ENCODE data around the gene RBM25. TPM values are rescaled to one million over a fixed set of nuclear protein-coding genes. Genes with fewer than 3 reads are reported as not detected.

The RBM25 gene
- total RNA-seq, 2 experiments from 2014 or later = 157 to 161 TPM

DNA sequence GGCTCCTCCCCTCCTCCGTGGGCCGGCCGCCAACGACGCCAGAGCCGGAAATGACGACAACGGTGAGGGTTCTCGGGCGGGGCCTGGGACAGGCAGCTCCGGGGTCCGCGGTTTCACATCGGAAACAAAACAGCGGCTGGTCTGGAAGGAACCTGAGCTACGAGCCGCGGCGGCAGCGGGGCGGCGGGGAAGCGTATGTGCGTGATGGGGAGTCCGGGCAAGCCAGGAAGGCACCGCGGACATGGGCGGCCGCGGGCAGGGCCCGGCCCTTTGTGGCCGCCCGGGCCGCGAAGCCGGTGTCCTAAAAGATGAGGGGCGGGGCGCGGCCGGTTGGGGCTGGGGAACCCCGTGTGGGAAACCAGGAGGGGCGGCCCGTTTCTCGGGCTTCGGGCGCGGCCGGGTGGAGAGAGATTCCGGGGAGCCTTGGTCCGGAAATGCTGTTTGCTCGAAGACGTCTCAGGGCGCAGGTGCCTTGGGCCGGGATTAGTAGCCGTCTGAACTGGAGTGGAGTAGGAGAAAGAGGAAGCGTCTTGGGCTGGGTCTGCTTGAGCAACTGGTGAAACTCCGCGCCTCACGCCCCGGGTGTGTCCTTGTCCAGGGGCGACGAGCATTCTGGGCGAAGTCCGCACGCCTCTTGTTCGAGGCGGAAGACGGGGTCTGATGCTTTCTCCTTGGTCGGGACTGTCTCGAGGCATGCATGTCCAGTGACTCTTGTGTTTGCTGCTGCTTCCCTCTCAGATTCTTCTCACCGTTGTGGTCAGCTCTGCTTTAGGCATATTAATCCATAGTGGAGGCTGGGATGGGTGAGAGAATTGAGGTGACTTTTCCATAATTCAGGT, 78.3 kb downstream of the RBM25 start, which contains the start of gene PSEN1:
TSS of gene PSEN1 (plus strand) at position 121 of the 839 bp plus-strand sequence. CDS start 11,513 bp downstream, outside the sequence.
- H3K36me3 Mint-ChIP-seq (ENCODE audit: low read depth) = peaks cover 17% of the 10 kb centered on the region
- peak; percentile 97 to 99 (median 99) for DNase-seq
- Histone ChIP-seq H3K4me1 (ENCODE audit: insufficient read depth, low read length) (peaks cover 23% of the 10 kb centered on the region), H3K9me3 (ENCODE audit: control insufficient read depth in 1 of 2, insufficient read depth in 1 of 2, low read length in 2 of 2) (peaks cover 0 to 8% of the 10 kb centered on the region in 2 experiments), H3K27me3 (ENCODE audit: control insufficient read depth in 1 of 2, insufficient read depth in 2 of 2, low read length in 2 of 2) (no peaks in the 10 kb centered on the region), H3K36me3 (ENCODE audit: insufficient read depth, low read length) (no peaks in the 10 kb centered on the region), H3K4me3 (ENCODE audit: low read length) (peak within 1 kb of the TSS; percentile 98), H3K27ac (ENCODE audit: low read depth in 1 of 2, low read length in 2 of 2) (peak within 1 kb of the TSS; percentile 92)
- ChIA-PET POLR2A (interaction anchor here (0.6 to 3.3 kb wide), 23 partner anchors 9 to 1627 kb away, joined by 3 to 84 read pairs (median 5); partner anchors contain the start of genes ACOT2, ACOT4, COQ6 and DCAF4), CTCF (interaction anchor here (0.9 to 1.0 kb wide), 2 partner anchors 72 to 111 kb away, joined by 3 to 4 read pairs; no protein-coding TSS in a partner anchor)
- H3K4me3 Mint-ChIP-seq = peak within 1 kb of the TSS; percentile 98
- ATAC-seq (ENCODE audit: poor library complexity) = peak; percentile 93
- peaks cover 31% of the 10 kb centered on the region for H3K4me1 Mint-ChIP-seq (ENCODE audit: low read depth)
- TF ChIP-seq, protein P1, sequence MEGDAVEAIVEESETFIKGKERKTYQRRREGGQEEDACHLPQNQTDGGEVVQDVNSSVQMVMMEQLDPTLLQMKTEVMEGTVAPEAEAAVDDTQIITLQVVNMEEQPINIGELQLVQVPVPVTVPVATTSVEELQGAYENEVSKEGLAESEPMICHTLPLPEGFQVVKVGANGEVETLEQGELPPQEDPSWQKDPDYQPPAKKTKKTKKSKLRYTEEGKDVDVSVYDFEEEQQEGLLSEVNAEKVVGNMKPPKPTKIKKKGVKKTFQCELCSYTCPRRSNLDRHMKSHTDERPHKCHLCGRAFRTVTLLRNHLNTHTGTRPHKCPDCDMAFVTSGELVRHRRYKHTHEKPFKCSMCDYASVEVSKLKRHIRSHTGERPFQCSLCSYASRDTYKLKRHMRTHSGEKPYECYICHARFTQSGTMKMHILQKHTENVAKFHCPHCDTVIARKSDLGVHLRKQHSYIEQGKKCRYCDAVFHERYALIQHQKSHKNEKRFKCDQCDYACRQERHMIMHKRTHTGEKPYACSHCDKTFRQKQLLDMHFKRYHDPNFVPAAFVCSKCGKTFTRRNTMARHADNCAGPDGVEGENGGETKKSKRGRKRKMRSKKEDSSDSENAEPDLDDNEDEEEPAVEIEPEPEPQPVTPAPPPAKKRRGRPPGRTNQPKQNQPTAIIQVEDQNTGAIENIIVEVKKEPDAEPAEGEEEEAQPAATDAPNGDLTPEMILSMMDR (IDR thresholded peaks at IDR 0.05) = no peak
- no peaks in the 10 kb centered on the region for H3K27me3 Mint-ChIP-seq
- intact Hi-C loops (cut with DNase I, micrococcal nuclease) = loop anchor here (1.0 to 2.0 kb wide), 4 partner anchors 78 to 210 kb away; partner anchors contain the start of genes RBM25 (in 2 of the 2), DCAF4 (in 1 of the 2) and ZFYVE1 (in 1 of the 2)
- H3K9me3 Mint-ChIP-seq = peaks cover 12% of the 10 kb centered on the region
- peak within 1 kb of the TSS; percentile 99 for H3K27ac Mint-ChIP-seq

DNA sequence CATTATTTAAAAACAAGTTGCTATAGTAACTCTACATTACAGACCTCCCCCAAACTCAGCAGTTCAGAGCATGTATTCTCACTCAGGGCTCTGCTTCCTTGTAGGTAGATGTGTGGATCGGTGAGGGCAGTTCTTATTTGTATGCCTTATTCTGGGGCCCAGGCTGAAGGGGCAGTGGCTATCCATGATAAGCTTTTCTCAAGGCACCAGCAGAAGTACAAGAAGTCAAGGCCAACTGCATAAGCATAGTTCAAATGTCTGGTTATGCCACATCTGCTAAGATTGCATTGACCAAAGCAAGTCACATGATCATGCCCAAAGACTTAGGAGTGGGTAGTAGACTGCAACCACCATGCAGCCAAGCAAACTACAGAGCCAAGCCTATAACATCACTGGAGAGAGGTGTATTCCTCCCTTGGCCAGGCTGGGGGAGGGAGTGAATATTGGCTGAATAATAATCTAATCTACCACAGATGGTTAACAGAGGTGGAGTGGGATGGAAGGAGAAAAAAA, 82.5 kb downstream of the RBM25 start:
- Mint-ChIP-seq H3K4me3 (peak overlapping the region; percentile 35), H3K27ac (peak overlapping the region; percentile 59), H3K9me3 (no peaks in the 10 kb centered on the region), H3K4me1 (ENCODE audit: low read depth) (peaks cover 49% of the 10 kb centered on the region), H3K27me3 (no peaks in the 10 kb centered on the region), H3K36me3 (ENCODE audit: low read depth) (peaks cover 34% of the 10 kb centered on the region)
- Histone ChIP-seq H3K4me3 (ENCODE audit: low read length) (no peak overlapping the region), H3K4me1 (ENCODE audit: insufficient read depth, low read length) (peaks cover 40% of the 10 kb centered on the region), H3K27me3 (ENCODE audit: control insufficient read depth in 1 of 2, insufficient read depth in 2 of 2, low read length in 2 of 2) (no peaks in the 10 kb centered on the region), H3K27ac (ENCODE audit: low read depth in 1 of 2, low read length in 2 of 2) (no peak overlapping the region), H3K36me3 (ENCODE audit: insufficient read depth, low read length) (peaks cover 2% of the 10 kb centered on the region), H3K9me3 (ENCODE audit: control insufficient read depth in 1 of 2, insufficient read depth in 1 of 2, low read length in 2 of 2) (no peaks in the 10 kb centered on the region)
- TF ChIP-seq, protein P1 (IDR thresholded peaks at IDR 0.05) = no peak
- CTCF ChIA-PET = no interaction called here
- intact Hi-C loops (cut with DNase I, micrococcal nuclease) = no loop called here
- POLR2A ChIA-PET = no interaction called here
- ATAC-seq (ENCODE audit: poor library complexity) (no peak), DNase-seq (no peak)

DNA sequence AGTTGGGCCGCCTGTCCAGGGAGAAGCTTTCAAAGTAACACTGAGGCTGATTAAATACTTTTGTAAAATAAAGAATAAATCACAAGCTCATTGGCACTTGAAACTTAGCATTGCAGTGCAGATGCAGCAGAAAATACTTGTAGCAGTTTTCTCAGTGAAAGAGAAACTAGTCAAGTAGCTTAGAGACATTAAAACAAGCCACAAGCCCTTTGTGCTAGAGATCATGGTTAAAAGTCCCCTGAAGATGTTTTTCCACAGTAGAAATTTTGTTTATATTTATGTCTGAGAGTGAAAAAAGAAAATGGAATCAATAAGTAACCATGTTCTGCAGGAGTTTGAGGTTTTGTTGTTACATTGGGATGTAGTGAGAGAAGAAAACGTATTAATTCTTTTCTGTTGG, 83.9 kb downstream of the RBM25 start:
- Mint-ChIP-seq H3K27me3 (no peaks in the 10 kb centered on the region), H3K36me3 (ENCODE audit: low read depth) (peaks cover 31% of the 10 kb centered on the region), H3K4me1 (ENCODE audit: low read depth) (peaks cover 45% of the 10 kb centered on the region), H3K4me3 (peak overlapping the region; percentile 2), H3K9me3 (no peaks in the 10 kb centered on the region), H3K27ac (peak overlapping the region; percentile 39)
- Histone ChIP-seq H3K27me3 (ENCODE audit: control insufficient read depth in 1 of 2, insufficient read depth in 2 of 2, low read length in 2 of 2) (no peaks in the 10 kb centered on the region), H3K36me3 (ENCODE audit: insufficient read depth, low read length) (peaks cover 3% of the 10 kb centered on the region), H3K4me1 (ENCODE audit: insufficient read depth, low read length) (peaks cover 33% of the 10 kb centered on the region), H3K27ac (ENCODE audit: low read depth in 1 of 2, low read length in 2 of 2) (peak overlapping the region in 1 of 2 donors; percentile 7), H3K9me3 (ENCODE audit: control insufficient read depth in 1 of 2, insufficient read depth in 1 of 2, low read length in 2 of 2) (no peaks in the 10 kb centered on the region), H3K4me3 (ENCODE audit: low read length) (no peak overlapping the region)
- ChIA-PET CTCF (no interaction called here), POLR2A (interaction anchor here (0.7 to 1.1 kb wide), 2 partner anchors 84 to 1429 kb away, joined by 3 read pairs; partner anchors contain the start of gene RBM25)
- no peak for ATAC-seq (ENCODE audit: poor library complexity)
- DNase-seq = no peak
- TF ChIP-seq, protein P1 (IDR thresholded peaks at IDR 0.05) = no peak
- intact Hi-C loops (cut with DNase I, micrococcal nuclease) = no loop called here

All from CD4-positive, alpha-beta T cell (primary cell).